Neural progenitor cell (in vitro differentiated cells): ENCODE results near the gene ATP4A. TPM values are rescaled to one million over a fixed set of nuclear protein-coding genes. Genes with fewer than 3 reads are reported as not detected.

Experiments used
- DNase-seq: peaks from one replicate; pipeline ENCODE4 v3.0.0-alpha.2; 2016; ENCODE audit warnings: low spot score
- H2AFZ ChIP-seq: fragments of 200-600 bp; sonication (generic); replicated peaks from 2 replicates; pipeline ENCODE4 v1.6.1; 2016; ENCODE audit warnings: antibody characterized with exemption
- H3F3A ChIP-seq: fragments of 200-600 bp; sonication (generic); 2 replicates; pipeline ENCODE4 v1.6.1; 2016; ENCODE audit warnings: antibody characterized with exemption, low read depth
- H3K27ac ChIP-seq: fragments of 200-600 bp; sonication (generic); 2 replicates; pipeline ENCODE4 v1.5.1; 2016; ENCODE audit warnings: mild to moderate bottlenecking
- H3K27me3 ChIP-seq: fragments of 200-600 bp; sonication (generic); 2 replicates; pipeline ENCODE4 v1.6.1; 2016; ENCODE audit warnings: mild to moderate bottlenecking, moderate library complexity
- H3K36me3 ChIP-seq: fragments of 200-600 bp; sonication (generic); 2 replicates; pipeline ENCODE4 v1.5.1; 2016
- H3K4me1 ChIP-seq: fragments of 200-600 bp; sonication (generic); 2 replicates; pipeline ENCODE4 v1.6.1; 2016; ENCODE audit warnings: mixed run types
- H3K4me2 ChIP-seq: fragments of 200-600 bp; sonication (generic); 2 replicates; pipeline ENCODE4 v1.6.1; 2016
- H3K4me3 ChIP-seq: fragments of 200-600 bp; sonication (generic); 2 replicates; pipeline ENCODE4 v1.5.1; 2016
- H3K79me2 ChIP-seq: fragments of 200-600 bp; sonication (generic); 2 replicates; pipeline ENCODE4 v1.6.1; 2016; ENCODE audit warnings: low read depth
- H3K9ac ChIP-seq: fragments of 200-600 bp; sonication (generic); 2 replicates; pipeline ENCODE4 v1.6.1; 2016
- H3K9me3 ChIP-seq: fragments of 200-600 bp; sonication (generic); 2 replicates; pipeline ENCODE4 v1.5.1; 2016; ENCODE audit warnings: low read depth
- H4K20me1 ChIP-seq: fragments of 200-600 bp; sonication (generic); 2 replicates; pipeline ENCODE4 v1.6.1; 2016; ENCODE audit warnings: low read depth
- H3K27ac Mint-ChIP-seq: 3 replicates; pipeline ENCODE4 v1.8.0; 2021; ENCODE audit warnings: mixed read lengths
- H3K27me3 Mint-ChIP-seq: 2 replicates; pipeline ENCODE4 v1.8.0; 2022; ENCODE audit warnings: low read depth, mild to moderate bottlenecking, inconsistent platforms, moderate library complexity, mixed read lengths; ENCODE audit not compliant: insufficient read depth
- H3K36me3 Mint-ChIP-seq: 3 replicates; pipeline ENCODE4 v1.8.0; 2021; ENCODE audit warnings: mixed read lengths
- H3K4me1 Mint-ChIP-seq: 3 replicates; pipeline ENCODE4 v1.8.0; 2021; ENCODE audit warnings: mixed read lengths
- H3K4me3 Mint-ChIP-seq: 3 replicates; pipeline ENCODE4 v1.8.0; 2021; ENCODE audit warnings: mild to moderate bottlenecking, moderate library complexity, mixed read lengths
- H3K9me3 Mint-ChIP-seq: 3 replicates; pipeline ENCODE4 v1.8.0; 2020; ENCODE audit warnings: mixed read lengths
- CTCF ChIP-seq: fragments of 200-600 bp; sonication (generic); IDR thresholded peaks from 2 replicates; pipeline ENCODE4 v1.5.1; 2017; ENCODE audit warnings: antibody characterized with exemption, mild to moderate bottlenecking
- EZH2 ChIP-seq: fragments of 200-600 bp; sonication (generic); IDR thresholded peaks from 2 replicates; pipeline ENCODE4 v1.6.1; 2017; ENCODE audit warnings: antibody characterized with exemption, mild to moderate bottlenecking, moderate library complexity
- EZH2phosphoT487 ChIP-seq: fragments of 200-600 bp; sonication (generic); IDR thresholded peaks from 2 replicates; pipeline ENCODE4 v1.6.1; 2017; ENCODE audit warnings: antibody characterized with exemption
- total RNA-seq: library from RNA; depleted of rRNA; stranded (reverse); fragments of >200 nt; gene quantifications from 2 replicates; pipeline ENCODE4 v1.2.3, GENCODE V29; 2015; ENCODE audit warnings: low replicate concordance

ATP4A gene
- total RNA-seq, 1 donor from 2014 or later = not detected

GRCh38 chr19:35511337-35511736, 52.1 kb downstream of the ATP4A start:
- Mint-ChIP-seq H3K27me3 (peaks cover 41% of the 10 kb centered on the region), H3K27ac (no peak overlapping the region), H3K36me3 (no peaks in the 10 kb centered on the region), H3K4me3 (no peak overlapping the region), H3K4me1 (peaks cover 7% of the 10 kb centered on the region), H3K9me3 (no peaks in the 10 kb centered on the region)
- Histone ChIP-seq H4K20me1 (no peaks in the 10 kb centered on the region), H3K9ac (no peak overlapping the region), H3K4me2 (no peak overlapping the region), H3F3A (peaks cover 10% of the 10 kb centered on the region), H3K27ac (no peak overlapping the region), H3K4me3 (no peak overlapping the region), H3K79me2 (peaks cover 19% of the 10 kb centered on the region), H3K4me1 (peaks cover 4% of the 10 kb centered on the region), H3K27me3 (peaks cover 28% of the 10 kb centered on the region), H3K9me3 (no peaks in the 10 kb centered on the region), H3K36me3 (no peaks in the 10 kb centered on the region), H2AFZ (no peak overlapping the region)
- DNase-seq = no peak
- no peak for TF ChIP-seq EZH2phosphoT487
- no peak for TF ChIP-seq CTCF
- TF ChIP-seq EZH2 = no peak

- no peak overlapping the region for H3K9ac ChIP-seq
- peak overlapping the region; percentile 91 for H2AFZ ChIP-seq
- H3F3A ChIP-seq = peaks cover 10% of the 10 kb centered on the region
- H3K4me3 ChIP-seq = peak overlapping the region; percentile 74
- peaks cover 28% of the 10 kb centered on the region for H3K27me3 ChIP-seq
- H3K4me2 ChIP-seq = peak overlapping the region; percentile 85
- H3K36me3 Mint-ChIP-seq = no peaks in the 10 kb centered on the region
- peaks cover 7% of the 10 kb centered on the region for H3K4me1 Mint-ChIP-seq
- no peak overlapping the region for H3K4me3 Mint-ChIP-seq
- H3K27me3 Mint-ChIP-seq = peaks cover 46% of the 10 kb centered on the region
- H4K20me1 ChIP-seq = no peaks in the 10 kb centered on the region
- no peak overlapping the region for H3K27ac ChIP-seq
- peaks cover 19% of the 10 kb centered on the region for H3K79me2 ChIP-seq
- no peaks in the 10 kb centered on the region for H3K36me3 ChIP-seq
- TF ChIP-seq EZH2 (no peak), CTCF (no peak), EZH2phosphoT487 (no peak)
- H3K9me3 ChIP-seq = no peaks in the 10 kb centered on the region
- H3K4me1 ChIP-seq = peaks cover 4% of the 10 kb centered on the region
- DNase-seq = no peak
- no peaks in the 10 kb centered on the region for H3K9me3 Mint-ChIP-seq
- H3K27ac Mint-ChIP-seq = no peak overlapping the region
Observed at GRCh38 chr19:35510626-35510964, 52.9 kb downstream of the ATP4A start.

- peak overlapping the region; percentile 85 for H3K4me2 ChIP-seq
- Mint-ChIP-seq H3K9me3 (no peaks in the 10 kb centered on the region), H3K4me3 (peak overlapping the region; percentile 78), H3K4me1 (peaks cover 7% of the 10 kb centered on the region), H3K27me3 (peaks cover 47% of the 10 kb centered on the region), H3K36me3 (no peaks in the 10 kb centered on the region), H3K27ac (no peak overlapping the region)
- peak; percentile 93 for DNase-seq
- peaks cover 19% of the 10 kb centered on the region for H3K79me2 ChIP-seq
- H3K27me3 ChIP-seq = peaks cover 28% of the 10 kb centered on the region
- peak overlapping the region; percentile 74 for H3K4me3 ChIP-seq
- no peaks in the 10 kb centered on the region for H3K9me3 ChIP-seq
- peak overlapping the region; percentile 34 for H3K27ac ChIP-seq
- TF ChIP-seq EZH2 = peak; percentile 38
- no peak for TF ChIP-seq EZH2phosphoT487
- peak; percentile 93 for TF ChIP-seq CTCF
- no peaks in the 10 kb centered on the region for H4K20me1 ChIP-seq
- H2AFZ ChIP-seq = peak overlapping the region; percentile 91
- peaks cover 4% of the 10 kb centered on the region for H3K4me1 ChIP-seq
- H3K36me3 ChIP-seq = no peaks in the 10 kb centered on the region
- H3F3A ChIP-seq = peaks cover 10% of the 10 kb centered on the region
- H3K9ac ChIP-seq = peak overlapping the region; percentile 31
Observed at GRCh38 chr19:35509861-35510625, 53.4 kb downstream of the ATP4A start.
